H1 (cell line): Measurements from ENCODE around the gene OR2T27. TPM values are rescaled to one million over a fixed set of nuclear protein-coding genes. Genes with fewer than 3 reads are reported as not detected.

Experiments used
- HDAC6 ChIP-seq: IDR thresholded peaks from one replicate; pipeline ENCODE4 v1.7.1; 2012; ENCODE audit warnings: low read depth, mild to moderate bottlenecking, inconsistent platforms, low read length, moderate library complexity
- KDM4A ChIP-seq: IDR thresholded peaks from one replicate; pipeline ENCODE4 v1.7.1; 2012; ENCODE audit warnings: low read depth, mild to moderate bottlenecking, moderate library complexity, low read length, inconsistent platforms; ENCODE audit not compliant: severe bottlenecking
- NANOG ChIP-seq: IDR thresholded peaks from 2 replicates; pipeline ENCODE4 v1.6.1; 2011; ENCODE audit warnings: low read length, low read depth, mild to moderate bottlenecking, inconsistent platforms; ENCODE audit not compliant: insufficient read depth, poor library complexity, severe bottlenecking
- POLR2A ChIP-seq, 2 experiments: IDR thresholded peaks; 1 replicate in 1 of 2; 2 replicates in 1 of 2; pipeline ENCODE4 v1.6.1; 2011; ENCODE audit warnings: low read depth in 2 of 2, low read length in 2 of 2, mild to moderate bottlenecking in 2 of 2; ENCODE audit errors: control extremely low read depth in 1 of 2
- TBP ChIP-seq: IDR thresholded peaks from 2 replicates; pipeline ENCODE4 v1.6.1; 2011; ENCODE audit warnings: low read depth, low read length, improper control_type of control experiment
- polyA plus RNA-seq, 7 experiments: library from polyadenylated mRNA; depleted of rRNA in 3 of 7; stranded (reverse) in 5 of 7; unstranded in 2 of 7; fragments of >200 nt in 5 of 7; fragments of 200-250 nt in 2 of 7; gene quantifications; 1 replicate in 5 of 7; 2 replicates in 1 of 7; 4 replicates in 1 of 7; pipeline versions ENCODE4 v1.2.1 to v1.2.3, GENCODE V29; 2011 to 2013; ENCODE audit warnings: missing spikeins in 2 of 7, mixed read lengths in 2 of 7
- total RNA-seq: library from RNA; stranded (reverse); fragmentation: NEBNext Ultra II Directional; extraction: Animal tissue kit (Norgen Biotek cat#: 25700); gene quantifications from 2 replicates; pipeline ENCODE4 v1.2.1, GENCODE V29; 2021

The OR2T27 gene
- total and polyA plus RNA-seq, 2 of the 8 experiments (the other 6 are each of a cell fraction or from before 2014, with no cell fraction given) = not detected

DNA sequence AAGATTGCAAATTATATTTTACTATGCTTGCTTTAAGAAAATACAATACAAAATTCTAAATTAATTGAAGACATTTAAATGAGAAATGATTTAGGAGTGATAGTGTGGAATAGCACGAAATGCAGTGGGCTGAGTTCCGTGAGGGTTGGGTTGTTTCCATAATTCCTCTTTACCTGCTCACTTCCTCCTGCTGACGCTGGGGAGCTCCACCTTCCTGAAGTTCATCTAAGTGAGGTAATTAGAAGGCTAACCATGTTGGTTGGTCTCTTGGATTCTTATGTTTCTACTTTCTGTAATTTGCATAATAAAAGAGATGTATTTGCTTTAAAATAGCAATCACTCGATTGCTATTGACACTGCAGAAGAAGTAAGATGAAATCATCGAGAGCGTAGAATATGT, 42.6 kb upstream of the OR2T27 start (continued):
- TF ChIP-seq POLR2A (IDR thresholded peaks at IDR 0.05; ENCODE audit: control extremely low read depth in 1 of 2, low read depth in 2 of 2, low read length in 2 of 2) (no peak), HDAC6 (no peak), KDM4A (no peak), TBP (no peak), NANOG (no peak)
- TF ChIP-seq, all 59 proteins: peak for 0
